ENCODE results near the gene ACOT4. TPM values are rescaled to one million over a fixed set of nuclear protein-coding genes. Genes with fewer than 3 reads are reported as not detected.
"Not testable (repeated sequence)": the region's sequence is repeated elsewhere in the genome, so short reads cannot be mapped to it uniquely, and the experiment has no call there.

ACOT4 gene
- total and polyA plus RNA-seq, 2 of the 8 experiments (the other 6 are each of a cell fraction or from before 2014, with no cell fraction given): 0.80 to 1.1 TPM

DNA sequence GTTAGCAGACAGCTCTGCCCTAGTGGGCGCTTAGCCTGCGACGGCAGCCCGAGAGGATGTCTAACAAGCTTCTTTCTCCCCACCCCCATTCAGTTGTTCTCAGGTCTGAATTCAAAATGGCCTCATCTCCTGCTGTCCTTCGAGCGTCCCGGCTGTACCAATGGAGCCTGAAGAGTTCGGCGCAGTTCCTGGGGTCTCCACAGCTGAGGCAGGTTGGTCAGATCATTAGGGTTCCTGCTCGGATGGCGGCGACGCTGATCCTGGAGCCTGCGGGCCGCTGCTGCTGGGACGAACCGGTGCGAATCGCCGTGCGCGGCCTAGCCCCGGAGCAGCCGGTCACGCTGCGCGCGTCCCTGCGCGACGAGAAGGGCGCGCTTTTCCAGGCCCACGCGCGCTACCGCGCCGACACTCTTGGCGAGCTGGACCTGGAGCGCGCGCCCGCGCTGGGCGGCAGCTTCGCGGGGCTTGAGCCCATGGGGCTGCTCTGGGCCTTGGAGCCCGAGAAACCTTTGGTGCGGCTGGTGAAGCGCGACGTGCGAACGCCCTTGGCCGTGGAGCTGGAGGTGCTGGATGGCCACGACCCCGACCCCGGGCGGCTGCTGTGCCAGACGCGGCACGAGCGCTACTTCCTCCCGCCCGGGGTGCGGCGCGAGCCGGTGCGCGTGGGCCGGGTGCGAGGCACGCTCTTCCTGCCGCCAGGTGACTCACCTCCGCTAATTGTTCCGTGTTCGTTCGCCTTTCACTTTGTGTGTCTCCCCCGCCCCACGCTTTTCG, 22.3 kb upstream of the ACOT4 start, which contains the start of gene ACOT2:
Gene ACOT2, plus strand, starts transcription at position 29 of the 774 bp plus-strand sequence. Its CDS starts 28 bp downstream, at position 57.
- H2BK15ac ChIP-seq (ENCODE audit: low read length): peak within 1 kb of the TSS; percentile 10; the same call in 1 of the 2 replicates
- FAIRE-seq; H3K27ac ChIP-seq (ENCODE audit: low read depth, low read length); H2AK5ac ChIP-seq (ENCODE audit: low read depth, low read length); H3K36me3 ChIP-seq (ENCODE audit: control insufficient read depth in 2 of 4, insufficient read depth in 4 of 4, low read length in 3 of 4); H3K79me2 ChIP-seq (ENCODE audit: control insufficient read depth in 1 of 2, insufficient read depth in 2 of 2, low read length in 2 of 2); H2BK20ac ChIP-seq (ENCODE audit: low read length); H3K23ac ChIP-seq (ENCODE audit: insufficient read length); H3K9me3 ChIP-seq (ENCODE audit: insufficient read depth in 2 of 2, low read depth in 1 of 2, low read length in 1 of 2); H3K27me3 ChIP-seq (replicated peaks in 1 of 4; ENCODE audit: control insufficient read depth in 3 of 4, extremely low read depth in 1 of 4, insufficient read depth in 3 of 4, low read length in 3 of 4); H3K14ac ChIP-seq (ENCODE audit: insufficient read length); H4K5ac ChIP-seq (ENCODE audit: insufficient read length, low read depth, low read length); H2BK120ac ChIP-seq (replicated peaks; ENCODE audit: low read depth, low read length); H4K20me1 ChIP-seq (replicated peaks in 1 of 2; ENCODE audit: control insufficient read depth in 1 of 2, insufficient read depth in 2 of 2, low read length in 2 of 2); H3K56ac ChIP-seq (replicated peaks; ENCODE audit: insufficient read length, low read depth, low read length); H3K4ac ChIP-seq (replicated peaks; ENCODE audit: insufficient read length, low read depth, low read length); H3K4me1 ChIP-seq (replicated peaks in 1 of 4; ENCODE audit: control insufficient read depth in 3 of 4, insufficient read depth in 4 of 4, low read length in 3 of 4); H3K23me2 ChIP-seq (ENCODE audit: low read depth, low read length); H2BK5ac ChIP-seq (ENCODE audit: low read depth, low read length); H3K79me1 ChIP-seq (ENCODE audit: low read depth, low read length): not testable (repeated sequence)
- peak within 1 kb of the TSS; percentile 90; the same call in 1 of the 2 replicates for H4K8ac ChIP-seq (ENCODE audit: extremely low read depth, insufficient read depth, low read length)
- H3K4me3 ChIP-seq (ENCODE audit: extremely low read depth in 1 of 4, insufficient read depth in 2 of 4, low read depth in 3 of 4, low read length in 4 of 4): peak within 1 kb of the TSS; percentile 20 to 72 (median 36)
- H3K18ac ChIP-seq (ENCODE audit: extremely low read depth, low read length): peak within 1 kb of the TSS; percentile 81
- peak within 1 kb of the TSS; percentile 1; the same call in 1 of the 2 replicates for H2BK12ac ChIP-seq (ENCODE audit: low read depth, low read length)
- peak in 1 of 2 experiments; percentile 65 for DNase-seq (ENCODE audit: low read depth in 1 of 2, low spot score in 2 of 2)
- CTCF ChIA-PET (ENCODE audit: partially characterized antibody): interaction anchor here (0.6 to 5.8 kb wide), 16 partner anchors 9 to 155 kb away, joined by 3 to 22 read pairs (median 4); partner anchors contain the start of gene ACOT6
- H4K91ac ChIP-seq (replicated peaks; ENCODE audit: insufficient read length, low read length): peak within 1 kb of the TSS; percentile 58
- peak within 1 kb of the TSS in 2 of 4 experiments; percentile 13 to 76; a peak in 4 of 7 replicates for H3K9ac ChIP-seq (replicated peaks in 1 of 4; ENCODE audit: extremely low read depth in 1 of 4, low read depth in 3 of 4, low read length in 3 of 4)
- POLR2A ChIA-PET (ENCODE audit: partially characterized antibody): interaction anchor here (0.6 to 3.5 kb wide), 34 partner anchors 9 to 756 kb away, joined by 3 to 14 read pairs (median 4); partner anchors contain the start of genes ACOT1, ACOT4, DNAL1 and RIOX1
- WGBS, 2 experiments (ENCODE audit: extremely low coverage in 1 of 2, insufficient coverage in 1 of 2, insufficient read length in 1 of 2, insufficient replicate concordance in 2 of 2, low coverage in 1 of 2, low lambda C conversion rate in 2 of 2, missing lambda C conversion rate in 1 of 2): 67% methylated on average over 51 of the region's 83 CpGs; no CpG with 5 or more reads in 1 of the 2 experiments
- peak within 1 kb of the TSS; percentile 45 to 97; a peak in 3 of 4 replicates for H3K4me2 ChIP-seq (ENCODE audit: insufficient read depth in 1 of 2, low read depth in 2 of 2, low read length in 2 of 2)
- peak within 1 kb of the TSS; percentile 70; the same call in 1 of the 2 replicates for H2AFZ ChIP-seq (ENCODE audit: low read length)
- peak in 1 of 2 experiments; percentile 41; a peak in 1 of 3 replicates for TF ChIP-seq POLR2A (IDR thresholded peaks at IDR 0.05; ENCODE audit: control extremely low read depth in 1 of 2, low read depth in 2 of 2, low read length in 2 of 2)
- TF ChIP-seq, protein P1, sequence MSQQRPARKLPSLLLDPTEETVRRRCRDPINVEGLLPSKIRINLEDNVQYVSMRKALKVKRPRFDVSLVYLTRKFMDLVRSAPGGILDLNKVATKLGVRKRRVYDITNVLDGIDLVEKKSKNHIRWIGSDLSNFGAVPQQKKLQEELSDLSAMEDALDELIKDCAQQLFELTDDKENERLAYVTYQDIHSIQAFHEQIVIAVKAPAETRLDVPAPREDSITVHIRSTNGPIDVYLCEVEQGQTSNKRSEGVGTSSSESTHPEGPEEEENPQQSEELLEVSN (IDR thresholded peaks at IDR 0.05): peak; percentile 65
- TF ChIP-seq TAF1 (IDR thresholded peaks at IDR 0.05; ENCODE audit: low read depth, low read length): peak; percentile 48; the same call in 1 of the 2 replicates
- TF ChIP-seq, protein P2, sequence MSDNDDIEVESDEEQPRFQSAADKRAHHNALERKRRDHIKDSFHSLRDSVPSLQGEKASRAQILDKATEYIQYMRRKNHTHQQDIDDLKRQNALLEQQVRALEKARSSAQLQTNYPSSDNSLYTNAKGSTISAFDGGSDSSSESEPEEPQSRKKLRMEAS (IDR thresholded peaks at IDR 0.05): peak; percentile 21; the same call in 1 of the 2 replicates
- peak; percentile 90 for TF ChIP-seq YY1 (IDR thresholded peaks at IDR 0.05; ENCODE audit: low read depth, low read length)
- TF ChIP-seq ASH2L (IDR thresholded peaks at IDR 0.05; ENCODE audit: low read length): peak; percentile 35

All from H1 (cell line).